ENCODE data around the gene FGFRL1.
A peak's percentile ranks its signal among the peaks of the same experiment; 100 is the strongest.

Gene FGFRL1

DNA sequence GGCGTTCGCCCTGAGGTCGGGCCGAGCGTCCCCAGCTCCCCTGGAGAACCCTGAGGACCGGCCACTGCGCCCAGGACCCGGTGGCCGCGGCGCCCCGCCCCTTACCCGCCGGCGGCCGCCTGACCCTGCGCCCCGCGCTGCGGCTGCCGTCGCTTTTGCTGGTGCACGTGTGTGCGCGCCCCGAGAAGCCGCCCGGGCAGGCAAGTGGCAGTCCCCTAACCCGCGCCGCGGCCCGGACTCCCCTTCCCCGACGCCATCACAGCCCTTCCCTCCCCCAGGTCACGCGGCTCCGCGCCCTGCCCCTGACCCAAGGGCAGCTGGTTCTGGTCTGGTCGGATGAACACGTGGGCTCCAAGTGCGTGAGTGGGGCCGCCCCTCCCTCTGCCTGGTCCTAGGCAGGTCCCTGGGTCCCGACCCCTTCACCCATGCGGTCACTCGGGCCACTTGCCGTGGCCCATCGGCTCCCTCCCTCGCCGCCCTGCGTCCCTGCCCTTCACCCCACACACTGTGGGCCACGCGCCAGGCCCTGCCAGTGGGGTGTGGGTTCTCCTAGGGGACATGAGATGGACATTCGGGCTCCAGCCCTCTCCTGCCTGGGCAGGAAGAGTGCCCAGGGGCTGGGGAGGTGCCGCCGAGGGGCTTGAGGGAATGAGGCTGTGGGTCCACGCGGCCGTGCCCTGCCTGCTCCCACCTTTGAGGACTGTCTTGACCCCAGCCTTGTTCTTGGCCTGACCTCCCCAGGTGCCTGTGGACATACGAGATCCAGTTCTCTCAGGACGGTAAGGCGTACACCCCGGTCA is 8.0 kb upstream of the FGFRL1 start:
- H3K4me3 ChIP-seq (ENCODE audit: insufficient read length, low read depth), result peak overlapping the region; percentile 24
- H3K27me3 ChIP-seq (ENCODE audit: insufficient read depth, insufficient read length), result peaks cover 94% of the 10 kb centered on the region
- DNase-seq (ENCODE audit: low read depth, low spot score), result no peak
- H3K9me3 ChIP-seq (ENCODE audit: insufficient read depth, low read length), result no peaks in the 10 kb centered on the region
- no peak for TF ChIP-seq ZNF274 (IDR thresholded peaks at IDR 0.05; ENCODE audit: low read depth, low read length)
- TF ChIP-seq YY1 (IDR thresholded peaks at IDR 0.05; ENCODE audit: insufficient read depth, insufficient read length), result no peak
- no peak for TF ChIP-seq SUZ12 (IDR thresholded peaks at IDR 0.05; ENCODE audit: extremely low read depth, insufficient read depth, insufficient read length)
- H3K36me3 ChIP-seq (ENCODE audit: insufficient read depth, insufficient read length, low read length), result no peaks in the 10 kb centered on the region
- H3K4me1 ChIP-seq (ENCODE audit: insufficient read depth, insufficient read length), result peaks cover 9% of the 10 kb centered on the region
- peak overlapping the region; percentile 61 for H3K9ac ChIP-seq (ENCODE audit: insufficient read length, low read depth)

GRCh38 chr4:1004071-1004418 is 7.4 kb upstream of the FGFRL1 start:
- no peak for TF ChIP-seq ZNF274 (IDR thresholded peaks at IDR 0.05; ENCODE audit: low read depth, low read length)
- TF ChIP-seq SUZ12 (IDR thresholded peaks at IDR 0.05; ENCODE audit: extremely low read depth, insufficient read depth, insufficient read length), result no peak
- TF ChIP-seq YY1 (IDR thresholded peaks at IDR 0.05; ENCODE audit: insufficient read depth, insufficient read length), result no peak
- Histone ChIP-seq H3K9me3 (ENCODE audit: insufficient read depth, low read length) (no peaks in the 10 kb centered on the region), H3K36me3 (ENCODE audit: insufficient read depth, insufficient read length, low read length) (no peaks in the 10 kb centered on the region), H3K4me1 (ENCODE audit: insufficient read depth, insufficient read length) (peaks cover 14% of the 10 kb centered on the region), H3K9ac (ENCODE audit: insufficient read length, low read depth) (no peak overlapping the region), H3K27me3 (ENCODE audit: insufficient read depth, insufficient read length) (peaks cover 96% of the 10 kb centered on the region), H3K4me3 (ENCODE audit: insufficient read length, low read depth) (no peak overlapping the region)
- no peak for DNase-seq (ENCODE audit: low read depth, low spot score)

- Histone ChIP-seq H3K36me3 (ENCODE audit: insufficient read depth, insufficient read length, low read length) (no peaks in the 10 kb centered on the region), H3K9me3 (ENCODE audit: insufficient read depth, low read length) (no peaks in the 10 kb centered on the region), H3K4me1 (ENCODE audit: insufficient read depth, insufficient read length) (peaks cover 15% of the 10 kb centered on the region), H3K4me3 (ENCODE audit: insufficient read length, low read depth) (no peak overlapping the region), H3K27me3 (ENCODE audit: insufficient read depth, insufficient read length) (peaks cover 94% of the 10 kb centered on the region), H3K9ac (ENCODE audit: insufficient read length, low read depth) (no peak overlapping the region)
- DNase-seq (ENCODE audit: low read depth, low spot score), result no peak
- TF ChIP-seq SUZ12 (IDR thresholded peaks at IDR 0.05; ENCODE audit: extremely low read depth, insufficient read depth, insufficient read length) (no peak), ZNF274 (IDR thresholded peaks at IDR 0.05; ENCODE audit: low read depth, low read length) (no peak), YY1 (IDR thresholded peaks at IDR 0.05; ENCODE audit: insufficient read depth, insufficient read length) (no peak)
Measured at GRCh38 chr4:1004557-1005485, 6.6 kb upstream of the FGFRL1 start.

GRCh38 chr4:1006856-1007255 is 4.6 kb upstream of the FGFRL1 start:
- TF ChIP-seq YY1 (IDR thresholded peaks at IDR 0.05; ENCODE audit: insufficient read depth, insufficient read length) (no peak), ZNF274 (IDR thresholded peaks at IDR 0.05; ENCODE audit: low read depth, low read length) (no peak), SUZ12 (IDR thresholded peaks at IDR 0.05; ENCODE audit: extremely low read depth, insufficient read depth, insufficient read length) (no peak)
- DNase-seq (ENCODE audit: low read depth, low spot score), result no peak
- Histone ChIP-seq H3K36me3 (ENCODE audit: insufficient read depth, insufficient read length, low read length) (no peaks in the 10 kb centered on the region), H3K27me3 (ENCODE audit: insufficient read depth, insufficient read length) (peaks cover 87% of the 10 kb centered on the region), H3K9me3 (ENCODE audit: insufficient read depth, low read length) (no peaks in the 10 kb centered on the region), H3K9ac (ENCODE audit: insufficient read length, low read depth) (no peak overlapping the region), H3K4me1 (ENCODE audit: insufficient read depth, insufficient read length) (peaks cover 21% of the 10 kb centered on the region), H3K4me3 (ENCODE audit: insufficient read length, low read depth) (no peak overlapping the region)

GRCh38 chr4:1008840-1009541 is 2.4 kb upstream of the FGFRL1 start:
- Histone ChIP-seq H3K4me1 (ENCODE audit: insufficient read depth, insufficient read length) (peaks cover 22% of the 10 kb centered on the region), H3K4me3 (ENCODE audit: insufficient read length, low read depth) (peak overlapping the region; percentile 46), H3K9me3 (ENCODE audit: insufficient read depth, low read length) (no peaks in the 10 kb centered on the region), H3K9ac (ENCODE audit: insufficient read length, low read depth) (peak overlapping the region; percentile 51), H3K36me3 (ENCODE audit: insufficient read depth, insufficient read length, low read length) (peaks cover 6% of the 10 kb centered on the region), H3K27me3 (ENCODE audit: insufficient read depth, insufficient read length) (peaks cover 85% of the 10 kb centered on the region)
- TF ChIP-seq SUZ12 (IDR thresholded peaks at IDR 0.05; ENCODE audit: extremely low read depth, insufficient read depth, insufficient read length) (no peak), ZNF274 (IDR thresholded peaks at IDR 0.05; ENCODE audit: low read depth, low read length) (no peak), YY1 (IDR thresholded peaks at IDR 0.05; ENCODE audit: insufficient read depth, insufficient read length) (no peak)
- DNase-seq (ENCODE audit: low read depth, low spot score), result no peak

DNA sequence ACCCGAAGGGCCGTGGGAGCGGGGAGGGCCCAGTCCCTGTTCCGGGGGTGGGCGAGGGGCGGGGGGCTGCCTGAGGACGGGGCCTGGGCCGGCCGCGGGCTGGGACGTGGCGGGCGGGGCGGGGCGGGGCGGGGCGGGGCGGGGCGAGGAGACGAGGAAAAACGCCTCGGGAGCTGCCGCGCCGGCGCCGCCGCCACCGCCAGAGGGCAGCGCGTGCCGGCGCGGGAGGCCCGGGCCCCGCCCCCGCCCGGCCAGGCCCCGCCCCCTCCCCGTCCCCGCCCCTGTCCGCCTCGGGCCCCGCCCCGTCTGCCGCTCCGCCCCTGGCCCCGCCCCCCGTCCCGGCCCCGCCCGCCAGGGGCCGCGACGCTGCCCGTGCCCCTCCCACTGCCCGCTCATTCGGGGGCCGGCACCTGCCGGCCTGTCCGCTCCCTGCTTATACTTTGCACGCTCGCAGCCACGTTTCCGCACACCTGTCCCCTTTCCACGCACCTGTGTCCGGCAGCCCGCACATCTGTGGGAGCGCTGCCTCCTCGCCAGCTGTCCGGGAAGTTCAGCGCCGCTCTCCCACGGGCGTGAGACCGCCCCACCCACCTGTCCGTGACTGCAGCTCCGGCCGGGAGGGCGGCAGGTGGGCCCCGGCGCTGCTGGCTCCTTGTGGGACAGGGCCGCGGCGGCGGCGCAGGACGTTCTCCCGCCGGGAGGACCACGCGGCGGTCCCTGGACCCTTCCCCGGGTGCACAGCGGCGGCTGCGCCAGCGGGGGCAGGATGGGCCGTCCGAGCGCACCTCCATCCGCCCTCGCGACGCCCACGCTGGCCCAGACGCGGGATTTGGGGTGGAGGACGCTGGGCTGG is 1.7 kb upstream of the FGFRL1 start:
- H3K4me3 ChIP-seq (ENCODE audit: insufficient read length, low read depth), result peak overlapping the region; percentile 46
- peak overlapping the region; percentile 51 for H3K9ac ChIP-seq (ENCODE audit: insufficient read length, low read depth)
- H3K36me3 ChIP-seq (ENCODE audit: insufficient read depth, insufficient read length, low read length), result peaks cover 6% of the 10 kb centered on the region
- peaks cover 28% of the 10 kb centered on the region for H3K4me1 ChIP-seq (ENCODE audit: insufficient read depth, insufficient read length)
- no peaks in the 10 kb centered on the region for H3K9me3 ChIP-seq (ENCODE audit: insufficient read depth, low read length)
- TF ChIP-seq SUZ12 (IDR thresholded peaks at IDR 0.05; ENCODE audit: extremely low read depth, insufficient read depth, insufficient read length) (no peak), YY1 (IDR thresholded peaks at IDR 0.05; ENCODE audit: insufficient read depth, insufficient read length) (no peak), ZNF274 (IDR thresholded peaks at IDR 0.05; ENCODE audit: low read depth, low read length) (no peak)
- H3K27me3 ChIP-seq (ENCODE audit: insufficient read depth, insufficient read length), result peaks cover 85% of the 10 kb centered on the region
- no peak for DNase-seq (ENCODE audit: low read depth, low spot score)
